AG04450 (cell line): ENCODE data around the gene MAP3K5. TPM values are rescaled to one million over a fixed set of nuclear protein-coding genes. Genes with fewer than 3 reads are reported as not detected.

Experiments used
- CTCF ChIA-PET: fragments of 300-600, 350-600 bp; formaldehyde crosslinking; extraction: SDS; loops from one replicate; lab custom pipeline; 2022; ENCODE audit warnings: antibody characterized with exemption, inconsistent platforms; lab: Charles Lee
- POLR2A ChIA-PET: fragments of 350-600 bp; formaldehyde crosslinking; extraction: SDS; loops from one replicate; lab custom pipeline; 2021; ENCODE audit warnings: antibody characterized with exemption, inconsistent platforms; lab: Yijun Ruan, JAX
- DNase-seq: peaks from one replicate; pipeline ENCODE4 v3.0.0-alpha.2; 2011; ENCODE audit warnings: low read depth, low spot score
- H3K27ac ChIP-seq: one replicate; pipeline ENCODE4 v1.5.1; 2012; ENCODE audit warnings: low read depth, low read length, control low read depth
- H3K27me3 ChIP-seq: one replicate; pipeline ENCODE4 v1.6.0; 2012; ENCODE audit warnings: low read length; ENCODE audit not compliant: control insufficient read depth, insufficient read depth
- H3K4me3 ChIP-seq: 2 replicates; pipeline ENCODE4 v1.5.1; 2011; ENCODE audit warnings: mild to moderate bottlenecking, low read depth, low read length, control low read depth
- H3K9me3 ChIP-seq: 2 replicates; pipeline ENCODE4 v1.5.1; 2012; ENCODE audit warnings: low read length; ENCODE audit not compliant: control insufficient read depth, insufficient read depth
- polyA plus RNA-seq: library from polyadenylated mRNA; depleted of rRNA; stranded (reverse); fragments of >200 nt; gene quantifications from 2 replicates; pipeline ENCODE4 v1.2.3, GENCODE V29; 2011
- TF ChIP-seq, protein P1 (sequence below): IDR thresholded peaks from 2 replicates; pipeline ENCODE4 v1.5.1; 2011; ENCODE audit warnings: low read depth, low read length, control low read depth, inconsistent platforms

The MAP3K5 gene
- polyA plus RNA-seq, 1 experiment = 17.0 TPM

DNA sequence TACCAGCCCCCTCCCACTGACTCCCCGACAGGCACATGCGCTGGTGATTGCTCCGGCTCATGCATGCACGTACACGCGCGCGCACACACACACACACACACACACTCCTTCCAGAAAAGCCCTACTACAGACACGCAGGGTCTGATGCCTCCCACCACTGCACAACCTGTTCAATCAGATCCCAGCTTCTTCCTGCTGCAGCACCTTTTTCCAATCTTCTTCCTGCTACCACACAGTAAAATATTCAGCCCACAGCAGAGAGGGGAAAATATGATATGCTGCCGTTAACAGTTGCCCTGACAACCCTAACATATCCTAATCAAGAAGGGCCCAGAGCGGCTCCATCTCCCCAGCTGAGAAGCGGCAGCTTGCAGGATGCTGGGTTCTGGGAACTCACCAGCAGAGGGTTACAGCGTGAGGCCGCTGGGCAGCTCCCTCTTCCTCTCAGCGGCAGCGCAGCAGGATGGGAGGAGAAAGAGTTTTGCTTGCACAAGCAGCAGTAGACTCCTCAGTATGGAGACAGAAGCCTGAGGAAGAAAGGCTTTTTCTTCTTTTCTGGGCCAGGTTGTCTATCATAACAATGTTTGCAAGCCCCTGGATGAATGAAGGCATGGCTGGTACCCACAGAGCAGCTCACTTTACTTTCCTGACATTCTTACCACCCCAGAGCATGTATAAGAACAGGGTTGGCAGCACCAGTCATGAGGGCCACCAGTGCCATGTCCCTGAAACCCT, 265.9 kb downstream of the MAP3K5 start:
- Histone ChIP-seq H3K9me3 (no peaks in the 10 kb centered on the region), H3K4me3 (no peak overlapping the region), H3K27ac (no peak overlapping the region), H3K27me3 (peaks cover 7% of the 10 kb centered on the region)
- CTCF ChIA-PET = interaction anchor here (0.5 to 1.6 kb wide), 11 partner anchors 21 to 364 kb away, joined by 3 to 5 read pairs (median 3); no protein-coding TSS in a partner anchor
- POLR2A ChIA-PET = no interaction called here
- TF ChIP-seq, protein P1, sequence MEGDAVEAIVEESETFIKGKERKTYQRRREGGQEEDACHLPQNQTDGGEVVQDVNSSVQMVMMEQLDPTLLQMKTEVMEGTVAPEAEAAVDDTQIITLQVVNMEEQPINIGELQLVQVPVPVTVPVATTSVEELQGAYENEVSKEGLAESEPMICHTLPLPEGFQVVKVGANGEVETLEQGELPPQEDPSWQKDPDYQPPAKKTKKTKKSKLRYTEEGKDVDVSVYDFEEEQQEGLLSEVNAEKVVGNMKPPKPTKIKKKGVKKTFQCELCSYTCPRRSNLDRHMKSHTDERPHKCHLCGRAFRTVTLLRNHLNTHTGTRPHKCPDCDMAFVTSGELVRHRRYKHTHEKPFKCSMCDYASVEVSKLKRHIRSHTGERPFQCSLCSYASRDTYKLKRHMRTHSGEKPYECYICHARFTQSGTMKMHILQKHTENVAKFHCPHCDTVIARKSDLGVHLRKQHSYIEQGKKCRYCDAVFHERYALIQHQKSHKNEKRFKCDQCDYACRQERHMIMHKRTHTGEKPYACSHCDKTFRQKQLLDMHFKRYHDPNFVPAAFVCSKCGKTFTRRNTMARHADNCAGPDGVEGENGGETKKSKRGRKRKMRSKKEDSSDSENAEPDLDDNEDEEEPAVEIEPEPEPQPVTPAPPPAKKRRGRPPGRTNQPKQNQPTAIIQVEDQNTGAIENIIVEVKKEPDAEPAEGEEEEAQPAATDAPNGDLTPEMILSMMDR = peak; percentile 67
- peak; percentile 41 for DNase-seq

DNA sequence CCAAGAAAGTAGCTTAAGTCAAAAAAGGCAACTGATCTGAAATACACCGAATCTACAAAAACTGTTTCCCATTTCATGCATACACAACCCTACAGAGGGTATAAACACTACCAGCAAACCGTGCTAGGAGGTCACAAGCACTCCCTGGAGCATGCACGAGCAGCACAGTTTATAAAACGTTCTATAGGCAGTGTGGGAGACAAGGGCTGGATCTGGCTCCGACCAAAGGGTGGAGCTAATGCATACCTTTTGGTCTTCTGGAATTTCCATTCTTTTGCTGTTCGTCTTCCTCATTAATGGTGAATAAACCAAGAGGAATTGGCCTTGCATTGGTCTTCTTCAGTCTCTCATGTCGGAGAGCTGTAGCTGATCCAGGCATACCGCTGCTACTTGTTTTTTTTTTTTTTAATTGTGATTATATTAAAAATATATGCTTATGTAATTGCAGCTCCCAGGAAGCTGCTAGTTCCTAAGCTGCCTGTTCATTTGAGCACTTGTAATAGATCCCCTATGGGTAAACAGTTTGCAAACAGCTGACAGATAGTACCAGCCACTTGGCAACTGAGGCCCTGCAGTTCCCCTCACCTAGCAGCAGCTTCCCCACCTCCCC, 266.6 kb downstream of the MAP3K5 start:
- DNase-seq = no peak
- no peak overlapping the region for H3K27ac ChIP-seq
- POLR2A ChIA-PET = no interaction called here
- TF ChIP-seq, protein P1 = no peak
- peaks cover 7% of the 10 kb centered on the region for H3K27me3 ChIP-seq
- H3K4me3 ChIP-seq = no peak overlapping the region
- no peaks in the 10 kb centered on the region for H3K9me3 ChIP-seq
- CTCF ChIA-PET = interaction anchor here (0.5 to 1.6 kb wide), 11 partner anchors 22 to 364 kb away, joined by 3 to 5 read pairs (median 3); no protein-coding TSS in a partner anchor

DNA sequence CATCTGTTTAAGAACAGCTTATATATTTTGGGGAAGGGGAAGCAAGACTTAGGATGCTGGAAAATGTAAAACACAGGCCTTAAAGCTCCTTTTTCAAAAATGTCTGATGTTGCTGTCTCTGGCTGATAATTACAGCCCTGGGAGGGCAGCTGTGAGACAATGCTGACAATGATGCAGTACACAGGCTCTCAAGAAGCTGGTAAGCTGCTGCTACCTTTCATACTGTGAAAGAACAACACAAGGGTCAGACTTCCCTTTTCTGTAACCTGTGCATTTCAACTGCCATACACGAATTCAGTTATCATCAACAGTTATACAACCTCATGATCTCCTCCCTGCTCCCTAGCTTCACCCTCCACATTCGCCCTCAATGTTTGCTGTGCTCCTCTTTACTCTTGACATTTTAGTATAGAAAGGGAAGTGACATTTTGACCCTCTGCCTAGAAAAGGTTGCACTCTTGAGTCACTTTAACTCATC, 267.3 kb downstream of the MAP3K5 start:
- peaks cover 9% of the 10 kb centered on the region for H3K27me3 ChIP-seq
- TF ChIP-seq, protein P1 = no peak
- DNase-seq = no peak
- POLR2A ChIA-PET = no interaction called here
- H3K9me3 ChIP-seq = no peaks in the 10 kb centered on the region
- H3K4me3 ChIP-seq = no peak overlapping the region
- no peak overlapping the region for H3K27ac ChIP-seq
- CTCF ChIA-PET = interaction anchor here (1.2 kb wide), 2 partner anchors 22 to 68 kb away, joined by 3 to 5 read pairs; no protein-coding TSS in a partner anchor

DNA sequence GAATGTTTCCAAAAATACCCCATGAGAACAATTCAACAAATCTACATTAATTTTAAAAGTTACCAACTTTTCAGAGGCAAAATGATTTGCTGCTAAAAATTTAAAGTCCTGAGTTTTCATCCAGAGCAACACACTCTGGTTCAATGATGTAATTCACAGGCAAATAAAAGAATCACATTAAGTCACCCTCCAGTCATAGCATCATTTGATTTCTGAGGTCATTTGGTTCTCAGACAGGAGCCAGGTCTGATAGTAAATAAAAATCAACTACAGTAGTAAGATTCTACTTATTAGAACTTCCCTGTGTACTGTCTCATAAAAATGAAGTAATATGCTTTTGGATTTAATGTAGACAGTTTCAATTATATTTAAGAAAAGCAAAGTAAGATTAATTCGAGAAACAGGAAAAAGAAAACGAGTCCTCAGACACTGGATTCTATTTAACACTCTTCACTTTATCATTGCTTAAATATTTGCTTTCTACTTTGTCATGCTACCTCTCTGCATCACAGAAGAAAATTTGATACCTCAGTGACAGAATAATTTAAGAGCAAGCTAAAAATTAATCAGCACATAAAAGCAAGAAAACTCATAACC, 267.8 kb downstream of the MAP3K5 start:
- POLR2A ChIA-PET = no interaction called here
- CTCF ChIA-PET = no interaction called here
- Histone ChIP-seq H3K9me3 (no peaks in the 10 kb centered on the region), H3K27me3 (peaks cover 11% of the 10 kb centered on the region), H3K27ac (no peak overlapping the region), H3K4me3 (no peak overlapping the region)
- DNase-seq = no peak
- TF ChIP-seq, protein P1 = no peak
